Measurements from ENCODE around the gene RRAGA.

DNA sequence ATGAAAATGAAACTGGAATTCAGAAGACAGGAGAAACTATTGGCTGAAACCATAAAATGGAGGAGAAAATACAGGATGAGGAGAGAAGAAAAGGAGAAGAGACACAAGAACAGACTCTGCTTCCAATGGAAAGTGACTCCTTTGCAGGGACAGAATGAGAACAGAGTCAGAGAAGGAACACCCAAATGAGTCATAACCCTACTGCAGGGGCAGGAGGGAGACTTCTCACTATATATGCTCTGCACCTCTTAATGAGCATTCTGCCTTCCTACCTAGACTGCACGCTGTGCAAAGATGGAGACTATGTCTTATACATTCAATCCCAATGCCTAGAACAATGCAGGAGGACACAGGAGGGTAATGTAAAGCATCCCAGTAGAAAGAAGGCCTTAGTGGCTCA is 18.3 kb upstream of the RRAGA start:
- TF ChIP-seq POLR2AphosphoS5 (IDR thresholded peaks at IDR 0.05) (no peak), EP300 (IDR thresholded peaks at IDR 0.05) (no peak), POLR2A (IDR thresholded peaks at IDR 0.05) (no peak)
- TF ChIP-seq, protein P1, sequence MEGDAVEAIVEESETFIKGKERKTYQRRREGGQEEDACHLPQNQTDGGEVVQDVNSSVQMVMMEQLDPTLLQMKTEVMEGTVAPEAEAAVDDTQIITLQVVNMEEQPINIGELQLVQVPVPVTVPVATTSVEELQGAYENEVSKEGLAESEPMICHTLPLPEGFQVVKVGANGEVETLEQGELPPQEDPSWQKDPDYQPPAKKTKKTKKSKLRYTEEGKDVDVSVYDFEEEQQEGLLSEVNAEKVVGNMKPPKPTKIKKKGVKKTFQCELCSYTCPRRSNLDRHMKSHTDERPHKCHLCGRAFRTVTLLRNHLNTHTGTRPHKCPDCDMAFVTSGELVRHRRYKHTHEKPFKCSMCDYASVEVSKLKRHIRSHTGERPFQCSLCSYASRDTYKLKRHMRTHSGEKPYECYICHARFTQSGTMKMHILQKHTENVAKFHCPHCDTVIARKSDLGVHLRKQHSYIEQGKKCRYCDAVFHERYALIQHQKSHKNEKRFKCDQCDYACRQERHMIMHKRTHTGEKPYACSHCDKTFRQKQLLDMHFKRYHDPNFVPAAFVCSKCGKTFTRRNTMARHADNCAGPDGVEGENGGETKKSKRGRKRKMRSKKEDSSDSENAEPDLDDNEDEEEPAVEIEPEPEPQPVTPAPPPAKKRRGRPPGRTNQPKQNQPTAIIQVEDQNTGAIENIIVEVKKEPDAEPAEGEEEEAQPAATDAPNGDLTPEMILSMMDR (IDR thresholded peaks at IDR 0.05), result no peak
